Stimulated activated CD4-positive, alpha-beta T cell treated with anti-CD3 and anti-CD28 coated beads, TNF-alpha, amount 100 ng/mL, for 24 hours (primary cell): Measurements from ENCODE around the gene SRGAP2B.
"Not testable (repeated sequence)": the region's sequence is repeated elsewhere in the genome, so short reads cannot be mapped to it uniquely, and the experiment has no call there.

Experiments
- DNase-seq, 3 experiments: peaks; one replicate each; pipeline ENCODE4 v3.0.0-alpha.2; 2020; ENCODE audit warnings: low read depth in 3 of 3

Gene SRGAP2B

DNA sequence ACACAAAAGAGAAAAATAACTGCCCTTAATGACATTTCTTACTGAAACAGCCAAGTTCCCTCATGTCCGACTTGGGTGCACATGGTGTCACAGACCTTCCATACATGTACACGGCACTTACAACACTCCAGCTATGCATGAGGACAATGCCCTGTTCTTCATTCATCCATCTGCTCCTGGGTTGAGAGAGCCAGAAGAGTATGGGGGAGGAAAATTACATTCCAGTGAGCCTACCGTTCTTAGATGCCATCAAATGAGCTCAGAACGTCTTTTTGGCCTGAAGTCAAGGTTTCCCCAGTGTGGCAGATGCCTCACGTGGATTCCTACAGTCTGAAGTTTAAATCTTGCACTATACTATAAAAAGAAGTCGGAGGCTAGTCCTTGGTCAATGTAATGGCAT is 194.3 kb downstream of the SRGAP2B start:
- not testable (repeated sequence) for DNase-seq

DNA sequence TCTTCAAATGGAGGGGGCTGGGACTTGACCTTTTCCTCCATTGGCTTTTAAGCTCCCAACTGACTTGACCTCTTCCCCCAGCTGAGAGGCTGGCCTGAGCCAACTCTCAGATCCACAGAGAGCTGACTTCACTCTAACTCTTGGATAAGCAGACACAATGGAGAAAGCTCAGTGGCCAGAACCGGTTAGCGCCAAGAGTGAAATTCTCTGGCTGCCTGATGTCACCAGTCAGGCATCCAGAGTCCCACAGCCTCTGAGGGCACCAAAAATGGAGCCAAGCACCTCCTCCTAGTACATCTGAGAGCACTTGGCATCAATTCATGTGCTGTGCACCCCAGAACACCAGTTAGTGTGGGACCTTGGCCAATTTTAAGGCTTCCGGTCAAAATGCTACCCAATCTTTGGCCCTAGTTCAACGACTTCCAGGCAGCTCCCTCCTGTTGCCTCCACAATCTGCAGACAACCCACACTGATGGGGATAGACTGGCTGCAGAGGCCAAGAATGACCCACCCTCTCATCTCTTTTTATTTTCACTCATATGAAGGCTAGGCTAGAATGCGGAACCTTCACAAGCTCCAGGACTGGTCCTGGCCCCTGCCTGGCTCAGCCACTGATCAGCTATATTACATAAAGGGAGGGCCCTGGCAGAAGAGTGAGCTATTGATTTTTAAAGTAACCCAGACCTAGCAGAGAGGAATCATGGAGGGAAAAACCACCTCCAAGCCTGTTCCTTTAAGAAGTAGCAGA is 200.5 kb downstream of the SRGAP2B start:
- not testable (repeated sequence) for DNase-seq

DNA sequence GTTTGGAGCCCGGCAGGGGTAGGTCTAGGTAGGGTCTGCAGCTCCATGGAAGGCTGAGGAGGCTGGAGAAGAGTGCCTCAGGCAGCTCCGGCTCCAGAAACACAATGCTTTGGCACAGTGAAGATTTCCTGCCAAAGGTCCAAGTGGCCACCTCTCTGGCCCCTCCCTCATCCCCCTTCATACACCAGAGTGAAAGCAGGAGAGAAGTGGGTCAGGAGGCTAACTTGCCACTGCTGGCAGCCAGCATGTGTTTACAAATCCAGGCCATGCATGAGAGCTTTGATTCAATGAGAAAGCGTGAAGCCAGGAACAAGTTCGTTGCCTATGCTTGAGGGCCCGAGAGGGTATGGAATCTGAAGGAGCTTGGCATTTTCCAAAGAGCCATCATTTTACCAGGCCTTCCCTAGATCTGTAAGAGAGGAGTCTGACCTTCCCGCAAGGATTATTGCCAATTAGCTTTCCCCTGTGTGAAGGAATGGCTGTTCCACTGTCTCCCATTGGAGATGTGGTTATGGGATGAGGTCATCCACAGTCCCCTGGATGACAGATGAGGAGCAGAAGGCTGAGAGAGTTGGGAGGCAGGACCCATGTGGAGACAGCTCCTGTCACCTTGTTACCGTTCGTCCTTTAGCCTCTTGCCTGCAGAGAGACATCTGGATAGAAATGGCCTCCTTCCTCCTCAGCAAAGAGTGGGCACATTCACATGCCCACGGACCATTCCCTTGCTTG is 201.3 kb downstream of the SRGAP2B start:
- not testable (repeated sequence) for DNase-seq

GRCh38 chr1:144893062-144893461 is 202.1 kb downstream of the SRGAP2B start:
- DNase-seq: not testable (repeated sequence)

DNA sequence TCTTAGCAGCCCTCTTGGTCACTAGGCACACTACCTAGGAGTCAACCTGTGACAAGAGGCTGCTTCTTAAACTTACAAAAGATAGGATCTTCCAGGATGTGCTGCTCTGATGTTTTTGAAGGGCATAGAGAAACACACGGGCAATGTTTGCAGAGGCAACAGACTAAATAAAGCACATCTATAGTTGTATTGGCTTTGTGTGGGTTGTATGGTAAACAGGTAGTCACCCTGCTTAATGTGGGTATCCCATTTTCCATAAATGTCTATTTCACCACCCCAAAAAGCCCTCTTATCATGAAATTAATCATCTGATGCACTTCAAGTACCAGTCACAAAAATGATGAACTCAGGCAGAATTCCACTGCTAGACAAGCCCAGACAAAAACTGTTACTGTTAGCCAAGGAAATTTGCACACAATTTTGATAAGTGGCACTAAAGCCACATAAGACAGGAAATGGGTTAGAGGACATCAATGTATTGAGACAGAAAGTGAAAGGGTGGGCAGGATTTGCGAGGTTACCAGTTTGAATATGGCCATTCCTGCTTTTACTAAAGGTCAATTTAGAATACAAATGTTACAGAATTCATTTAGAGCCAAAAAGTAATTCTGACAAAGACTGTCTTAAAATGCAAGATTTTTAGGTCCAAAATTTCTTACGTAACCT is 205.5 kb downstream of the SRGAP2B start:
- DNase-seq: not testable (repeated sequence)

GRCh38 chr1:144883022-144883421 is 212.1 kb downstream of the SRGAP2B start:
- DNase-seq: peak in 2 of 3 experiments; percentile 5 to 7

DNA sequence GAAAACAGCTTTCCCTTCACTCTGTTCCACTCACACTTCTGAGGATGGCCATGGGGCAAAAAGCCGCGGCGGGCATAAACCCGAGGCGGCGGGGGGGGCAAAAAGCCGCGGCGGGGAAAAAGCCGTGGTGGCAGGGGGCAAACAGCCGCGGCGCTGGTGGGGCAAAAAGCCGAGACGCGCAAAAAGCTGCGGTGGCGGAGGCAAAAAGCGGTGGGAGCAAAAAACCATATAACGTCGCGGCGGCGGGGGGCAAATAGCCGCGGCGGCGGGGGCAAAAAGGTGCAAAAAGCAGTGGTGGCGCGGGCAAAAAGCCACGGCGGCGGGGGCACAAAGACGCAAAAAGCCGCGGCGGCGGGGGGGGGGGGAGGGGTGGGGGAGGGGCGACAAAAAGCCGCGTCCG is 212.8 kb downstream of the SRGAP2B start:
- DNase-seq: not testable (repeated sequence)

DNA sequence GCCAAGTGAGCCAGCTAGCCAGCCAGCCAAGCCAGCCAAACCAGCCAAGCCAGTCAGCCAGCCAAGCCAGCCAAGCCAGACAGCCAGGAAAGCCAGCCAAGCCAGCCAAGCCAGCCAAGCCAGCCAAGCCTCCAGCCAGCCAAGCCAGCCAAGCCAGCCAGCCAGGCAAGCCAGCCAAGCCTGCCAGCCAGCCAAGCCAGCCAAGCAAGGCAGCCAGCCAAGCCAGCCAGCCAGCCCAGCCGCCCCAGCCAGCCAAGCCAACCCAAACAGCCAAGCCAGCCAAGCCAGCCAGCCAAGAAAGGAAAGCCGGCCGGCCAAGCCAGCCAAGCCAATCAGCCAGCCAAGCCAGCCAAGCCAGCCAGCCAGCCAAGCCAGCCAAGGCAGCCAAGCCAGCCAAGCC is 236.5 kb downstream of the SRGAP2B start:
- not testable (repeated sequence) for DNase-seq
